Measurements from ENCODE around the gene TOMM40L.

Gene TOMM40L

GRCh38 chr1:161225534-161226319, at the start of gene TOMM40L:
TSS of gene TOMM40L (plus strand) at chr1:161226060. CDS start at chr1:161226490, 430 bp downstream.
- peak; percentile 96 for DNase-seq

GRCh38 chr1:161176468-161177111, 49.3 kb upstream of the TOMM40L start:
- DNase-seq = no peak

- peak; percentile 88 for DNase-seq
Measured at GRCh38 chr1:161177112-161177935, 48.5 kb upstream of the TOMM40L start, which contains the start of gene B4GALT3. TSS of gene B4GALT3 (minus strand) at chr1:161177507. CDS start at chr1:161176060, 1,447 bp downstream.

- no peak for DNase-seq
Measured at GRCh38 chr1:161177936-161178244, 48.0 kb upstream of the TOMM40L start.

GRCh38 chr1:161179698-161180097, 46.2 kb upstream of the TOMM40L start:
- DNase-seq = no peak

- peak; percentile 13 for DNase-seq
Measured at GRCh38 chr1:161180639-161181038, 45.2 kb upstream of the TOMM40L start.

GRCh38 chr1:161182214-161182613, 43.6 kb upstream of the TOMM40L start:
- no peak for DNase-seq

GRCh38 chr1:161185282-161185682, 40.6 kb upstream of the TOMM40L start:
- peak; percentile 41 for DNase-seq

GRCh38 chr1:161185732-161186311, 40.0 kb upstream of the TOMM40L start:
- DNase-seq = peak; percentile 23

GRCh38 chr1:161187311-161187710, 38.5 kb upstream of the TOMM40L start:
- DNase-seq = no peak

GRCh38 chr1:161188381-161188780, 37.5 kb upstream of the TOMM40L start:
- no peak for DNase-seq

- DNase-seq = no peak
Measured at GRCh38 chr1:161189036-161189435, 36.8 kb upstream of the TOMM40L start.

GRCh38 chr1:161190962-161191521, 34.8 kb upstream of the TOMM40L start:
- DNase-seq = peak; percentile 24

- DNase-seq = no peak
Measured at GRCh38 chr1:161191971-161192370, 33.9 kb upstream of the TOMM40L start.

GRCh38 chr1:161192476-161193465, 33.1 kb upstream of the TOMM40L start:
- DNase-seq = peak; percentile 82

GRCh38 chr1:161193561-161194235, 32.2 kb upstream of the TOMM40L start:
- peak; percentile 86 for DNase-seq

- peak; percentile 56 for DNase-seq
Measured at GRCh38 chr1:161195171-161195570, 30.7 kb upstream of the TOMM40L start.

- no peak for DNase-seq
Measured at GRCh38 chr1:161196111-161196510, 29.7 kb upstream of the TOMM40L start.

GRCh38 chr1:161196521-161197451, 29.1 kb upstream of the TOMM40L start:
- peak; percentile 19 for DNase-seq

All from midbrain (tissue), 1 donor.